Fibroblast of skin of scalp (primary cell): Measurements from ENCODE around the gene SPATS2L.

Source experiments
- DNase-seq: peaks from one replicate; pipeline ENCODE4 v3.0.0-alpha.2; 2013

The SPATS2L gene

GRCh38 chr2:200297989-200298388 lies 8.5 kb upstream of the SPATS2L start:
- peak; percentile 51 for DNase-seq

DNA sequence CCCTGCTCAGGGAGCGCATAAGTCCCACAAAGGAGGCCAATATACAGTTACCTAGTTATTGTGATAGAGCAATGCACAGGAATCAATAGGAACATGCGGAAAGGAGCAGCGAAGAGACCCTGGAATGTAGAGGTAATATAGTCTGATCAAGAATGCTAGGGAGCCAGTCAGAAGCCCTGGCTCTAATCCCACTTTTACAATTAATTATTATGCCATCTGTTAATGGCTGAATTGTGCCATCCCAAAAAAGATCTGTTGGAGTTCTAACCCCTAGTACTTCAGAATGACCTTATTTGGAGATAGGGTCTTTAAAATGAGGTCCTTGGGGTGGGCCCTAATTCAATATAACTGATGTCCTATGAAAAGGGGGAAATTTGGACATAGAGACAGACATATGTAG lies 7.7 kb upstream of the SPATS2L start:
- no peak for DNase-seq

GRCh38 chr2:200300065-200300464 lies 6.4 kb upstream of the SPATS2L start:
- no peak for DNase-seq

- peak; percentile 56 for DNase-seq
Measured at GRCh38 chr2:200300638-200301314, 5.7 kb upstream of the SPATS2L start.

DNA sequence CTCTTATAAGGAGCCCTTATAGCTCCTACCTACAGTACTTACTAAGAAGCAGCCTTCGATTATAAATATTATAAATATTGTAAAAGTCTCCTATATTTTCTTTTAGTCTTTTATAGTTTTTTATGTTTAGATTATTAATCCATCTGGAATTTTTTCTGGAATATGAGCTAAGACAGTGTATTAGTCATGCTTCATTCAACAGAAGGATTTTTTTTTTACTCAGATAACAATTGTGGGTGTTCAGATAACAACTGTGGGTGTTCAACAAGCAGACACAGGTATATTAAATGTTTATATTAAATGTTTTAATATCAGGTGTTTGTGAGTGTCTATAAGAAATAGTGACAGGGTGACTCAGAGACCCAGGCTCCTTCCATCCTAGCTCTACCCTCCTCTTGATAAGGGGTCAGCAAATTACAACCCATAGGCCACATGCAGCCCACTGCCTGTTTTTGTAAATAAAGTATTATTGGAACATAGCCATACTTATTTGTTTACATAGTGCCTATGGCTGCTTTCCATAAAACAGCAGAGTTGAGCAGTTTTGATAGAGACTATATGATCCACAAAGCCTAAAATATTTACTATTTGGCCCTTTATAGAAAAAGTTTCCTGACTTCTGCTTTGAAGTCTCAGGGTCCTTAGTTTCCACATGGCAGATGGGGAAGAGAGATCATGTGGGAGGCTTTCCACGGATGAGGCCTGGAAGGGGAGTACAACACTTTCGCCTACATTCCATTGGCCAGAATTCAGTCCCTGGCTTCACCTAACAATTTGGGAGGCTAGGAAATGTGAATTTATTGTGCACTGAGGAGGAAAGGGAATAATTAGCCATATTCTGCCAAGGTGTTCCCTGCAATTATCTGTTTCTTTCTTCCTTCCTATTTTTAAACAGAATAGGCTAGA lies 4.3 kb upstream of the SPATS2L start:
- DNase-seq, result no peak

GRCh38 chr2:200302940-200303727 lies 3.4 kb upstream of the SPATS2L start:
- peak; percentile 39 for DNase-seq

DNA sequence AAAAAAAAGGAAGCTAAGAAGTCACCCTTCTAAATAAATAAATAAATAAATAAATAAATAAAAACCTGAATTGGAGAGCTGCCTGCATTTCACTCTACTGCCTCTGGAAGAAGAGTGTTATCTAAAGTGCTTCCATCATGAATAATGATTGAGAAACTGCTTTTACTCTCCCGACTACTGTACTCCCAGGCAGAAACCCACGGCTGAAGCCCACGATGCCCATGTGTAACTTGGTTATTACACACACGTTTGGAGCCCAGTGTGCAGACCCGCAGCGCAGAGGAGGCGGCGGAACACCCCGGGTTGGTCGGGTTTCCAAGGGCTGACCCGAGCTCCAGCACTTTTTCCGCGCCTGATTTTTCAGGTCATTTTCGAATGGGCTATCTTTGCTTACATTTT lies 697 bp upstream of the SPATS2L start:
- DNase-seq, result peak; percentile 45

GRCh38 chr2:200306931-200307723 lies 634 bp downstream of the SPATS2L start:
- DNase-seq, result peak; percentile 59

GRCh38 chr2:200307724-200308545 lies 1.4 kb downstream of the SPATS2L start:
- peak; percentile 48 for DNase-seq

DNA sequence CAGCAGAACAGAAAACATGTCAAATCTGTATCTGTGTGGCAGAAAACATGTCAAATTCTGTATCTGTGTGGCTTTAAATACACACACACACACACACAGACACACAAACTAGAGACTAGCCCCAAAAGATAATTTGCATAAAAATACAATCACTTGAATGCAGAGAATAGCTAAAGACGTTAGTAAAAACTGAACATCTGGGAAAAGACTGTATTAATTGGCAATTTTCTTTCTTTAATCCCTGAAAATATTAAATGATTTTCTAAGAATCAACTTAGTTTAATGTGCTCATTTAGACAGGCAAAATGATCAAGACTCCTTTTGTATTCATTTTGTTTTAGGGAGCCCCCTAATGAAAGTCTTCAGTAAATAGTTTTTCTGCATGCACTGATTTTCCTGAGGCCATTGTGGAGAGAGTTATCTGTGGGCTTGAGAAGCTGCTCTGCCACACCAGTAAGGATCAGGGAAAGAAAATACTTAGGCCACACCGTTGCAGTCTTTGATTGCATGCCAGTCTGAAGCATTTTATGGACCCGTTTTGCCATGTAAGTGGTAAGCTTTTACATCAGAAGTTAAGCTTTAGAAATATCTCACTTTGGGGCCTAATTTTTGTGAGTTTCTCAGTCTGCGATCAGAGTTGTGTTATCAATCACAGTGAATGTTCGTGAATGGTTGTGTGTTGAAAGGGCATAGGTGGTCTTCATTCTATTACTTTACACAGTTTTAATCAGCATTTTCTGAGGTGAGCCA lies 2.2 kb downstream of the SPATS2L start:
- peak; percentile 33 for DNase-seq

- no peak for DNase-seq
Measured at GRCh38 chr2:200309296-200310049, 3.0 kb downstream of the SPATS2L start.

- peak; percentile 74 for DNase-seq
Measured at GRCh38 chr2:200310545-200310971, 4.1 kb downstream of the SPATS2L start.

- no peak for DNase-seq
Measured at GRCh38 chr2:200311139-200311538, 4.6 kb downstream of the SPATS2L start.

GRCh38 chr2:200314976-200315567 lies 8.6 kb downstream of the SPATS2L start:
- no peak for DNase-seq

GRCh38 chr2:200317975-200318374 lies 11.5 kb downstream of the SPATS2L start:
- DNase-seq, result no peak

DNA sequence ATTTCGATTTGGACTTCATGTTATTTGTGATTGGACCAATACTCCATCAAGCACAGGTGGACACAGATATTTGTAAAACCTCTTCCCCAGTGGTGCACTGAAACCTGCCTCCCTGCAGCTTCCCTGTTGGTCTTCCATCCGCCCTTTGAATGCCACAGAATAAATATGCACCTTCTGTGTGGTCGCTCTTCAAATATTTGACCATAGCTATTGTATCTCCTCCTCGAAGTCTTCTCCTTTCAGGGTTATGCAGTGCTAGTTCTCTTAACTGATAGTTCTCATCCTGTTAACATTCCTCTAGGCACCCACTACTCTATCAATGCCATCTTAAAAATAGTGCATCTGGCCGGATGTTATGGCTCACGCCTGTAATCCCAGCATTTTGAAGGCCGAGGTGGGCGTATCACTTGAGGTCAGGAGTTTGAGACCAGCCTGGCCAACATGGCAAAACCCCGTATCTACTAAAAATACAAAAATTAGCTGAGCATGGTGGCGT lies 12.5 kb downstream of the SPATS2L start:
- no peak for DNase-seq

- peak; percentile 78 for DNase-seq
Measured at GRCh38 chr2:200319548-200320337, 13.2 kb downstream of the SPATS2L start.

GRCh38 chr2:200320344-200320743 lies 13.9 kb downstream of the SPATS2L start:
- DNase-seq, result no peak
